WTC11 (cell line): ENCODE measurements around the gene RBM44. TPM values are rescaled to one million over a fixed set of nuclear protein-coding genes. Genes with fewer than 3 reads are reported as not detected.

Experiments
- ATAC-seq: fragments of 200-7000 bp; cut with Tn5 transposase; 2 replicates; pipeline ENCODE4 v1.10.0; 2021; ENCODE audit warnings: mild to moderate bottlenecking, moderate library complexity
- CTCF ChIA-PET: fragments of 300-600 bp; sonication (Branson Sonifier 250); formaldehyde crosslinking; loops from one replicate; lab custom pipeline; 2021; ENCODE audit warnings: antibody characterized with exemption; lab: Charles Lee
- POLR2A ChIA-PET: fragments of 350-600 bp; sonication (Branson Sonifier 250); formaldehyde crosslinking; loops from one replicate; lab custom pipeline; 2021; ENCODE audit warnings: antibody characterized with exemption; lab: Charles Lee
- DNase-seq: peaks from one replicate; pipeline ENCODE4 v3.0.0; 2021; ENCODE audit warnings: low spot score
- H3K27ac Mint-ChIP-seq: 2 replicates; pipeline ENCODE4 v1.8.0; 2021; ENCODE audit warnings: mixed read lengths
- H3K27me3 Mint-ChIP-seq: 2 replicates; pipeline ENCODE4 v1.8.0; 2021; ENCODE audit warnings: low read depth, mild to moderate bottlenecking, moderate library complexity, mixed read lengths
- H3K36me3 Mint-ChIP-seq: 2 replicates; pipeline ENCODE4 v1.8.0; 2021; ENCODE audit warnings: mixed read lengths
- H3K4me1 Mint-ChIP-seq: 2 replicates; pipeline ENCODE4 v1.8.0; 2022; ENCODE audit warnings: mixed read lengths
- H3K4me3 Mint-ChIP-seq: 2 replicates; pipeline ENCODE4 v1.8.0; 2021; ENCODE audit warnings: mild to moderate bottlenecking, moderate library complexity, mixed read lengths
- H3K9me3 Mint-ChIP-seq: 2 replicates; pipeline ENCODE4 v1.8.0; 2021; ENCODE audit warnings: mixed read lengths
- ARID4B ChIP-seq: sonication (generic); formaldehyde crosslinking; IDR thresholded peaks from 2 replicates; pipeline ENCODE4 v1.8.0; 2023; ENCODE audit warnings: missing genetic modification reagents, mild to moderate bottlenecking, borderline replicate concordance
- ATF3 ChIP-seq: sonication (generic); formaldehyde crosslinking; conservative IDR thresholded peaks from 2 replicates; pipeline ENCODE4 v1.8.1; 2022; ENCODE audit warnings: mild to moderate bottlenecking, missing genetic modification reagents
- CBFB ChIP-seq: sonication (generic); formaldehyde crosslinking; IDR thresholded peaks from 2 replicates; pipeline ENCODE4 v1.8.1; 2022; ENCODE audit warnings: mild to moderate bottlenecking, low read depth, missing genetic modification reagents
- FOXJ3 ChIP-seq: sonication (generic); formaldehyde crosslinking; IDR thresholded peaks from 2 replicates; pipeline ENCODE4 v1.9.0; 2021; ENCODE audit warnings: missing genetic modification reagents, mild to moderate bottlenecking, borderline replicate concordance
- FOXP1 ChIP-seq: sonication (generic); formaldehyde crosslinking; IDR thresholded peaks from 2 replicates; pipeline ENCODE4 v1.8.0; 2022; ENCODE audit warnings: missing genetic modification reagents, mild to moderate bottlenecking, moderate library complexity, borderline replicate concordance
- GABPB1 ChIP-seq: sonication (generic); formaldehyde crosslinking; IDR thresholded peaks from 2 replicates; pipeline ENCODE4 v1.8.1; 2023; ENCODE audit warnings: mild to moderate bottlenecking, missing genetic modification reagents
- IRF1 ChIP-seq: sonication (generic); formaldehyde crosslinking; IDR thresholded peaks from 2 replicates; pipeline ENCODE4 v1.8.0; 2023; ENCODE audit warnings: missing genetic modification reagents
- NFE2L1 ChIP-seq: sonication (generic); formaldehyde crosslinking; IDR thresholded peaks from 2 replicates; pipeline ENCODE4 v1.8.1; 2023; ENCODE audit warnings: missing genetic modification reagents
- PRRX2 ChIP-seq: fragments of 250-450 bp; sonication (Bioruptor Pico); IDR thresholded peaks from 2 replicates; pipeline ENCODE4 v1.8.0; 2021; ENCODE audit warnings: mild to moderate bottlenecking
- RORB ChIP-seq: fragments of 250-450 bp; sonication (Bioruptor Pico); IDR thresholded peaks from 2 replicates; pipeline ENCODE4 v1.9.0; 2021; ENCODE audit warnings: mild to moderate bottlenecking
- SP1 ChIP-seq: sonication (generic); formaldehyde crosslinking; conservative IDR thresholded peaks from 2 replicates; pipeline ENCODE4 v1.8.1; 2022; ENCODE audit warnings: missing genetic modification reagents
- TEAD1 ChIP-seq: sonication (generic); formaldehyde crosslinking; IDR thresholded peaks from 2 replicates; pipeline ENCODE4 v1.8.0; 2022; ENCODE audit warnings: mild to moderate bottlenecking, missing genetic modification reagents
- TEAD4 ChIP-seq: sonication (generic); formaldehyde crosslinking; IDR thresholded peaks from 2 replicates; pipeline ENCODE4 v1.8.0; 2022; ENCODE audit warnings: mild to moderate bottlenecking, missing genetic modification reagents
- ZBTB21 ChIP-seq: sonication (generic); formaldehyde crosslinking; IDR thresholded peaks from 2 replicates; pipeline ENCODE4 v1.8.1; 2023; ENCODE audit warnings: mild to moderate bottlenecking, missing genetic modification reagents, borderline replicate concordance
- ZNF138 ChIP-seq: sonication (generic); formaldehyde crosslinking; conservative IDR thresholded peaks from 2 replicates; pipeline ENCODE4 v1.8.1; 2022; ENCODE audit warnings: mild to moderate bottlenecking, moderate library complexity, missing genetic modification reagents
- ZNF219 ChIP-seq: sonication (generic); formaldehyde crosslinking; IDR thresholded peaks from 2 replicates; pipeline ENCODE4 v1.8.0; 2023; ENCODE audit warnings: missing genetic modification reagents, mild to moderate bottlenecking, borderline replicate concordance
- ZNF263 ChIP-seq: sonication (generic); formaldehyde crosslinking; IDR thresholded peaks from 2 replicates; pipeline ENCODE4 v1.8.1; 2022; ENCODE audit warnings: low read depth, mild to moderate bottlenecking, moderate library complexity, missing genetic modification reagents
- ZNF281 ChIP-seq: sonication (generic); formaldehyde crosslinking; IDR thresholded peaks from 2 replicates; pipeline ENCODE4 v1.8.0; 2023; ENCODE audit warnings: mild to moderate bottlenecking, missing genetic modification reagents
- ZNF416 ChIP-seq: fragments of 250-450 bp; sonication (Bioruptor Pico); IDR thresholded peaks from 2 replicates; pipeline ENCODE4 v1.9.0; 2021; ENCODE audit warnings: mild to moderate bottlenecking, inconsistent platforms
- ZNF423 ChIP-seq: fragments of 250-450 bp; sonication (Bioruptor Pico); IDR thresholded peaks from 2 replicates; pipeline ENCODE4 v2.1.2; 2022; ENCODE audit warnings: mild to moderate bottlenecking, moderate library complexity
- ZNF671 ChIP-seq: fragments of 250-450 bp; sonication (Bioruptor Pico); IDR thresholded peaks from 2 replicates; pipeline ENCODE4 v1.8.0; 2021; ENCODE audit warnings: mild to moderate bottlenecking
- total RNA-seq: library from RNA; stranded (reverse); gene quantifications from 3 replicates; pipeline ENCODE4 v1.2.3, GENCODE V29; 2021
- TF ChIP-seq, protein P1 (sequence below): sonication (generic); formaldehyde crosslinking; IDR thresholded peaks from 2 replicates; pipeline ENCODE4 v1.8.1; 2023; ENCODE audit warnings: mild to moderate bottlenecking, missing genetic modification reagents, borderline replicate concordance
- TF ChIP-seq, protein P2 (sequence below): sonication (generic); formaldehyde crosslinking; IDR thresholded peaks from 2 replicates; pipeline ENCODE4 v1.8.1; 2023; ENCODE audit warnings: mild to moderate bottlenecking, missing genetic modification reagents, moderate library complexity

RBM44 gene
- total RNA-seq, 1 experiment from 2014 or later = 1.3 TPM

DNA sequence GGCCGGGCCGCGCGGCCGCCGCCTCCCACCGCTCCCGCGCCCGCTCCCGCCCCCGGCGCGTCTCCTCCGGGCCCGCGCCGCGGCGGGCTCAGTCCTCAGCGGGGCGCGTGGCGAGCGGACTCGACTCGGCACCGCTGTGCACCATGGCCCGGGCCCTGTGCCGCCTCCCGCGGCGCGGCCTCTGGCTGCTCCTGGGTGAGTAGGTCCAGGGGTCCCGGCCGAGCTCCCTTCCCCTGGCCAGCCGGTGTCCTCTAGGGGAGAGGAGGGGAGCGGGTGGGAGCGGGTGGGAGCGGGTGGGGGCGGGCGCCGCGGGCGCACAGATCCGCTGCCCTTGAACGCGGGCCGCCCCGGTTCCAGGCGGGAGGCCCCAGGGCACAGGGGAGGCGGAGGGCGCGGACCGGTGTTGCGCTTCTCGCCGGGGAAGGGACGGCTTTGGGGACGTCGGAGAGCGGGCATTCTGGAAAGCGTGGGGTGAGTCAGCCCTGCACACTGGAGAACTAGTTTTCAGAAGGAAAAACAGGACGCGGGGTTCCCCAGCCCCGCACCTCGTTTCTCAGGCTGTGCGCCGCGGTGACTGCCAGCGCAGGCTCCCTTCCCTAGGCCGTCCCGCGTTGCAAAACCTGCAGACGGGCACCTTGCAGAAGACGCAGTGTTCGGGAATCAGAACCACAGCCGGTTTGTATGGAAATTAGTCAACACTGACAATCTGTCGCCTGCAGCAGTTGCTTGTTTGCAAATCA, 61.1 kb downstream of the RBM44 start, which contains the start of gene RAMP1 (continued):
- no peak for TF ChIP-seq ARID4B (CRISPR knock-in tag)
- TF ChIP-seq NFE2L1 = no peak
- no peak for TF ChIP-seq ZNF281 (CRISPR knock-in tag)
- no peak for TF ChIP-seq ZNF263 (CRISPR knock-in tag)
- TF ChIP-seq ZNF138 (CRISPR knock-in tag) = no peak
- TF ChIP-seq ZNF423 (CRISPR knock-in tag) = peak; percentile 51; the same call in 1 of the 2 replicates
- TF ChIP-seq IRF1 (CRISPR knock-in tag) = no peak
- 0 out of 2 replicates have a peak, but pooled peaks have one; percentile 17 for TF ChIP-seq SP1 (CRISPR knock-in tag)
- TF ChIP-seq RORB (CRISPR knock-in tag) = no peak
- TF ChIP-seq FOXP1 (CRISPR knock-in tag) = 0 out of 2 replicates have a peak, but pooled peaks have one; percentile 50
- no peak for TF ChIP-seq PRRX2 (CRISPR knock-in tag)
- TF ChIP-seq ZNF416 = no peak
- TF ChIP-seq GABPB1 (CRISPR knock-in tag) = no peak

DNA sequence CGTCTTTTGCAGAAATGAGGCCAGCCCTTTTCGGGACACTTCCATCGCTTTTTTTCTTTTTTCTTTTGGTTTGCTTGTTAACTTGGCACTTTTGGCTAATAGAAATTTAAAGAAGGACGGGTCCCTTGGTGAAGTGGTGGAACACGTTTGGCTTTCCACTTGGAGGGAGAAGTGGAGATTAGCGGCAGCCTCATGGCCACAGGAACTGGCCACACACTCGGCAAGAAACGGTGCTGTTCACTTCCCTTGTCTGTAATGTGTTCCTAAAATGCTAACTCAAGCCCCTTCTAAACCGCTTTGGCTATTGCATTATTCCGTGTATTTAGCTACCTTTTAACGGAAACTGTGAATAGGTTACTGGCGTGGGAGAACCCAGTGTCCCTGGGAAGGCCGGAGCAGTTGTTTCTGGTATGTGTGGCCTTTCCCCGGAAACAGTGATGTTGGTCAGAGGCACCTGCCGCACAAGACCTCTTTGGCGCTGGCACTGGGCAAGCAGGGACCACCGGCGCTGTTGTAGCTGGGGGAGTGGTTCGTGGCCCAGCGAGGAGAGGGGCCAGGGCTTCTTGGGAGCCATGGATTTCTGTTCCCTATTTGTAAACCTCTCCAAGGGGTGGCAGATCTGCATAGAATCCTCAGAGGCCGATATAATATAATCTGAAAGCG, 61.8 kb downstream of the RBM44 start:
- POLR2A ChIA-PET = no interaction called here
- Mint-ChIP-seq H3K27ac (no peak overlapping the region), H3K4me3 (peak overlapping the region; percentile 66), H3K27me3 (peaks cover 60% of the 10 kb centered on the region), H3K4me1 (peaks cover 24% of the 10 kb centered on the region), H3K36me3 (no peaks in the 10 kb centered on the region), H3K9me3 (no peaks in the 10 kb centered on the region)
- ATAC-seq (no peak), DNase-seq (no peak)
- CTCF ChIA-PET = interaction anchor here (0.6 kb wide), 1 partner anchor 28 kb away, joined by 3 read pairs; no protein-coding TSS in a partner anchor
- TF ChIP-seq ZNF671 = no peak
- no peak for TF ChIP-seq ATF3 (CRISPR knock-in tag)
- no peak for TF ChIP-seq ZNF219 (CRISPR knock-in tag)
- TF ChIP-seq NFE2L1 = no peak
- TF ChIP-seq CBFB (CRISPR knock-in tag) = no peak
- no peak for TF ChIP-seq PRRX2 (CRISPR knock-in tag)
- no peak for TF ChIP-seq FOXJ3 (CRISPR knock-in tag)
- TF ChIP-seq ZBTB21 (CRISPR knock-in tag) = no peak
- TF ChIP-seq, protein P1, sequence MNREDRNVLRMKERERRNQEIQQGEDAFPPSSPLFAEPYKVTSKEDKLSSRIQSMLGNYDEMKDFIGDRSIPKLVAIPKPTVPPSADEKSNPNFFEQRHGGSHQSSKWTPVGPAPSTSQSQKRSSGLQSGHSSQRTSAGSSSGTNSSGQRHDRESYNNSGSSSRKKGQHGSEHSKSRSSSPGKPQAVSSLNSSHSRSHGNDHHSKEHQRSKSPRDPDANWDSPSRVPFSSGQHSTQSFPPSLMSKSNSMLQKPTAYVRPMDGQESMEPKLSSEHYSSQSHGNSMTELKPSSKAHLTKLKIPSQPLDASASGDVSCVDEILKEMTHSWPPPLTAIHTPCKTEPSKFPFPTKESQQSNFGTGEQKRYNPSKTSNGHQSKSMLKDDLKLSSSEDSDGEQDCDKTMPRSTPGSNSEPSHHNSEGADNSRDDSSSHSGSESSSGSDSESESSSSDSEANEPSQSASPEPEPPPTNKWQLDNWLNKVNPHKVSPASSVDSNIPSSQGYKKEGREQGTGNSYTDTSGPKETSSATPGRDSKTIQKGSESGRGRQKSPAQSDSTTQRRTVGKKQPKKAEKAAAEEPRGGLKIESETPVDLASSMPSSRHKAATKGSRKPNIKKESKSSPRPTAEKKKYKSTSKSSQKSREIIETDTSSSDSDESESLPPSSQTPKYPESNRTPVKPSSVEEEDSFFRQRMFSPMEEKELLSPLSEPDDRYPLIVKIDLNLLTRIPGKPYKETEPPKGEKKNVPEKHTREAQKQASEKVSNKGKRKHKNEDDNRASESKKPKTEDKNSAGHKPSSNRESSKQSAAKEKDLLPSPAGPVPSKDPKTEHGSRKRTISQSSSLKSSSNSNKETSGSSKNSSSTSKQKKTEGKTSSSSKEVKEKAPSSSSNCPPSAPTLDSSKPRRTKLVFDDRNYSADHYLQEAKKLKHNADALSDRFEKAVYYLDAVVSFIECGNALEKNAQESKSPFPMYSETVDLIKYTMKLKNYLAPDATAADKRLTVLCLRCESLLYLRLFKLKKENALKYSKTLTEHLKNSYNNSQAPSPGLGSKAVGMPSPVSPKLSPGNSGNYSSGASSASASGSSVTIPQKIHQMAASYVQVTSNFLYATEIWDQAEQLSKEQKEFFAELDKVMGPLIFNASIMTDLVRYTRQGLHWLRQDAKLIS (CRISPR knock-in tag) = no peak
- TF ChIP-seq, protein P2, sequence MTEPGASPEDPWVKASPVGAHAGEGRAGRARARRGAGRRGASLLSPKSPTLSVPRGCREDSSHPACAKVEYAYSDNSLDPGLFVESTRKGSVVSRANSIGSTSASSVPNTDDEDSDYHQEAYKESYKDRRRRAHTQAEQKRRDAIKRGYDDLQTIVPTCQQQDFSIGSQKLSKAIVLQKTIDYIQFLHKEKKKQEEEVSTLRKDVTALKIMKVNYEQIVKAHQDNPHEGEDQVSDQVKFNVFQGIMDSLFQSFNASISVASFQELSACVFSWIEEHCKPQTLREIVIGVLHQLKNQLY (CRISPR knock-in tag) = no peak
- TF ChIP-seq TEAD4 (CRISPR knock-in tag) = no peak
- TF ChIP-seq TEAD1 = no peak
